ENCODE measurements around the gene FAM168A.

The FAM168A gene

DNA sequence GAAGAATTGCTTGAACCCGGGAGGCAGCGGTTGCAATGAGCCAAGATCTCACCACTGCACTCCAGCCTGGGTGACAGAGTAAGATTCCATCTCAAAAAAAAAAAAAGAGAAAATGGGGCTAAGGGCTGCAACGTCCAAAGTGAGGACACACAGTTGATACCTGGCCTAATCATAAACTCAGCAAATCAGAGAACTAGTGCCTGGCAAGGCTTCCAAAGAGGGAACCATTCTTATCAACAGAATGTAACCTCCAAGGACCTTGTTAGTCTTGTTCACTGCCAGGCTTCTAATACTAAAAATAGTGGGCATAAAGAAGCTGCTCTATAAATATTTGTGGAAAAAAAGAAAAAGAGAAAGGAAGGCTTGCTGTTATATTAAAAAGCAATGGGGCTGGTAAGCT lies 42.3 kb downstream of the FAM168A start:
- no peak for DNase-seq (ENCODE audit: low read depth)

DNA sequence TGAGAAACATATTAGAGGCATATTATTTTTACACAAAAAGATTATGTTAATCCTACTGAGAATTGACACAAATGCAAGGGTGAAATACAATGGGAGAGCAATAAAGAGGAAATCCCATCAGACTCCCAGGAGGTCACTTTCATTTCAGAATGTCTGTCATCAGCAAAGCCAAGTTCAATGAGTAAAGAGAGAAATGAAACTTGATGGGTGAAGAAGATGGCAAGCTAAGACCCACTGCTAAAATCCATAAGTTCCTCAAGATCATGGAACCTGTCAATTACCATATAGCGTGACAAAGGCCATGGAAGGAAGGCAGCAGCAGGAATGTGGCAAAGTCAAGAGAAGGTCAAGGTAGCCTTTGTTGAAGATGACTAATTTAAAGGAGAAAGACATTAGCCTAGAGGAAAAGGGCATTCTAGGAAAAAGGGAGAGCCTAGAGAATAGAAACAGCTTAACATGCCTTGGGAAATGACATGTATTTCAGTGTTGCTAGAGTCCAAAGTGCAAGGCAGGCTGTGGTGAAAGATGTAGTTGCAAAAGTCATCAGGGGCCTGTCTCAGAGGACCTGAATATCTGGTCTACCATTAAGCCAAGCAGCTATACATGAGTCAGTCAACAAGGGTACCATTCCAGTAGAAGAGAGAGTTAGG lies 43.1 kb downstream of the FAM168A start:
- DNase-seq (ENCODE audit: low read depth), result no peak

DNA sequence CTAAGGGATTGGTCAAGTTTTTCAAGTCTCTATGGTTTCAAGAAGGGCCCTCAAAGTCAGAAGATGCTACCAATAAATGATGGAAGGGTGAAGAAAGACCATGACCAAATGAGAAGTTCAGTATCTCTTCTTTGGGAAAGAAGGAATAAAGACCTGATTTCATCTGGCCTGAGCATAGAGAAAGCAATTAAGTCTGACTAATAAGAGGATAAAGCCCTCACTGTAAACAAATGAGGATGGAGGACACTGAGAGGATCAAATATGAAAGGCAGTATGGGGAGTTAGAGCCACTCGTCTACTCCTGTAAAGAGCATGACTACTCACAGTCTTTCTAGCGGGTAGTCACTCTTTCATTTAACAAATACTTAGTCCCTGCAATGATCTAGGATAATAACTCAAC lies 44.6 kb downstream of the FAM168A start:
- no peak for DNase-seq (ENCODE audit: low read depth)

DNA sequence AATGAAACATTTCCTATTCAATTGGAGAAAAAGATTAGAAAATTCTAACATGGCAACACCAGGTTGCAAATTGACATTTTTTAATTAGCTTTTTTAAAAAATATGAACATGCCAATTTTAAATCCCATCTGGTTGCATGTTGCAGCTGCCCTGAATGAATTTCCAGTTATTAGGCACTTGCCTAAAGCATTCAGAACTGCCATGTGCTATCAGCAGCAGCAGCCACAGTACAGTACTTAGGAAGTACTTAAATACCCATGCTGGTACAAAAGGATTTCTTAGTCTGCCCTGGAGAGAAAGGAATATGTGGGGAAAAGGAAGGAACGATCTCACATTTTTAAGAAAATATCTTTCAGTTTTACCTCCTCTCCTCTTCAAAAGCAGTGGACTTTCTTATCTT lies 46.2 kb downstream of the FAM168A start:
- DNase-seq (ENCODE audit: low read depth), result no peak

DNA sequence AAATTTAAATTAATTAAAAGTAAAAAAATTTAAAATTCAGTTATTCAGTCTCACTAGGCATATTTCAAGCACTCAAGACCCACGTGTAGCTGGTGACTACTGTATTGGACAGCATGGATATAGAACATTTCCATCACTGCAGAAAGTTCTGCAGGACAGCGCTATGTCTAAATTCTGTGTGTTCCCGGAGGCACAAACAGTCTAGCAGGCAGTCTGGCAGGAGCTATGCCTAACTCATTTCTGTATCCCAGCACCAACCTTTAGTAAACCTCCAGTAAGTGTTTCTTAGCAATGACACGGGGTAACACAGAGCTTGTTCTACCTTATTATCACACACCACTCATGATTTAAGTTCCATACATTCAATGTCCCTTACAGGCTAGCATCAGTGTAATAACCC lies 48.5 kb downstream of the FAM168A start:
- DNase-seq (ENCODE audit: low read depth), result no peak

DNA sequence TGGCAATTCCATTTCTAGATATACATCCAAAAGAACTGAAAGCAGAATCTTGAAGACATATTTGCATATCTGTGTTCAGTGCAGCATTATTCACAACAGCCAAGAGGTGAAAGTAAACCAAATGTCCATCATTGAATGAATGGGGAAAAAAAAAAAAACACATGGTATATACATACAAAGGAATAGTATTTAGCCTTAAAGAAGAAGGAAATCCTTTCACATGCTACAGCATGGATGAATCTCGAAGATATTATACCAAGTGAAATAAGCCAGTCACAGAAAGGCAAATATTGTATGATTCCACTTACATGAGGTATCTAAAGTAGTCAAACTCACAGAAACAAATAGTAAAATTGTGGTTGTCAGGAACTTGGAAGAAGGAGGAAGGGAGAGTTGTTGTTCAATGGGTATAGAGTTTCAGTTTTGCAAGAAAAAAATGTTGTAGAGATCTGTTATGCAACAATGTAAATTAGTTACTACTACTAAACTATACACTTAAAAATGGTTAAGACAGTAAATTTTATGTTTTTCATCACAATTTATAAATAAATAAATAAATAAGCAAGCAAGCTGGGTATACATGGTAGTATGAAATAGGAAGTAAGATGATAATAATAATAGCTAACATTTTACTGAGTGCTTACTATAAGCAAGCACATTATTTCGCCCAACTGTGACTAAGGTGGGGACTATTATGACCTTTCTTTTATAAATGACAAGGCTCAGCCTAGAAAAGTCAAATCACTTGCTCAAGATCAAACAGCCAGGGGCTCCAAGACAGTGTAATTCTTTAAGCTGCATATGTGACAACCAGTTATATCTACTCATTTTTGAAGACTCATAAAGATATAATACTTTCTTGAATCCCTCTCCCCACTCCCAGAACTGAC lies 50.0 kb downstream of the FAM168A start:
- no peak for DNase-seq (ENCODE audit: low read depth)

DNA sequence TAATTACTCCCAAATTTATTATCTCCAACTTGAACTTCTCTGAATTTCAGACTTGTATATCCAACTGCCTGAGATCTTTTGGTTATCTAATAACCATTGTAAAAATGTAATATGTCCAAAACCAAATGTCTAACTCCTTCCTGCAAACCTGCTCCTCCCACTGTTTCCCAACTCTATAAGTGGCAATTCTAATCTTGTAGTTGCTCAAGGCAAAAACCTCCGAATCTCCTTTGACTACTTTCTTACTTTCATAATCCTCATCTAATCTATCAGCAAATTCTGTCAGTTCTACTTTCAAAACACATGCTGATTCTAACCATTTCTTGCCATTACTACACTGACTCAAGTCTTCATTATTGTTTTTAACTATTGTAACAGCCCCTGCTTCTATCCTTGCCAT lies 55.7 kb downstream of the FAM168A start:
- DNase-seq (ENCODE audit: low read depth), result no peak

DNA sequence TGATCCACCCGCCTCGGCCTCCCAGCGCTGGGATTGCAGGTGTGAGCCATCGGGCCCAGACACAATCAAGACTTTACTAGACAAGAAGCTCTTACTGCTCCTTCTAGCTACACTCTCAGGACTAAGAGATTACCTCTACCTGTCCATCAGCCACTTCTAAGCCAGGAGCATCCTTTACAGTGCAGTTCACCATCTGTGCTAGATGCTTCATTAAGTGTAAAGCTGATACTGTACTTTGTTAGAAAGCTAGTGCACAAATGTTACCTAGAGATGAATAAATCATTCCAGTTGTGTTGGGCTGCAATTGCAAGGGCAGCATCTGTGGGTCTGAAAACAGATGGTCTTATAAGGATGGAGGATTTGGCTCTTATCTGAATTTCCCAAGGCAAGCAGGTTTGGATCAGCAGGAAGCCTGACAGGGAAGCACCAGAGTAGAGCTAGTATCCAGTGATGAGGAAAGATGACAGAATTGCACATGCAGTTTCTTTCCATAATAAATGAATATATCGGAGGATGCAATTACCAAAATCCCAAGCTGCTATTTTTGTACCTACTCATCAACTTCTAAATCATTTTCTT lies 58.3 kb downstream of the FAM168A start:
- DNase-seq (ENCODE audit: low read depth), result no peak

DNA sequence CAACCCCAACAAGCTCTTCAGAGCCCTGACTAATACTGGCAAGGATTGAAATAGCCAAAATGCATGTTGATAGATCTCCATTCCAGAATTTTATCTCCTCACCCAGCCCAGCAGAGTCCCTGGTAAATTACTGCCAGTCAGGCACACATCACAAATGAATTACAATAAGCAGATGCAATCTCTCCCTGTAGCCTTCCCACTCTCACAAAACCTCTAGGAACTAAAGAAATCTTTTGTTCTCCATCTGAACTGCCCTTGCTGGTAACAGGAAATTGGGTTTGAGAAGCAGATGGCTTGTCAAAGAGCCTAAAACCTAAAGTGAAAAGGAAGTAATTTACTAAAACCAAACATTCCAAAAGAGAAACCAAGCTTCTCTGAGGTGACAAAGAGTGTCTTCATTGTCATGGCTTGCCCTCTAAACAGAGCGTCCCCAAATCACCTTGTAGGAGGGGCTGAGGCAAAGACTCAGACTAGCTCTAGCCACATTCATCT lies 59.5 kb downstream of the FAM168A start:
- DNase-seq (ENCODE audit: low read depth), result no peak

DNA sequence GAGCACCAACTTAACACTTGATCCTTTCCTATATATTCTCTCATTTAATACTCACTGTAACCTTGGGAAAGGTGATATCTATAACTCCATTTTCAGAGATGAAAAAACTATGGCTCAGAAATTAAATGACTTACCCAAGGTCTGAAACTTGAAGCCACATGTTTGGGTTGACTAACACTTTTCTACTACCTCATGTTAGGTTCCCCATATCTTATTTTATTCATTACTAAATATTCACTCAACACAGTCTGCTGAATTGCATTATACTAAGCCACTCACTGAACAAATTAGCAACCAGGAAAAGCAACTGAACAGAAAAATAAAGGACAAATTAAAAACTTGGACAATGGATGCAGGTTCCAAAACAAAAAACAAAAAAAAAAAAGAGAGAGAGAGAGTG lies 59.9 kb downstream of the FAM168A start:
- no peak for DNase-seq (ENCODE audit: low read depth)

DNA sequence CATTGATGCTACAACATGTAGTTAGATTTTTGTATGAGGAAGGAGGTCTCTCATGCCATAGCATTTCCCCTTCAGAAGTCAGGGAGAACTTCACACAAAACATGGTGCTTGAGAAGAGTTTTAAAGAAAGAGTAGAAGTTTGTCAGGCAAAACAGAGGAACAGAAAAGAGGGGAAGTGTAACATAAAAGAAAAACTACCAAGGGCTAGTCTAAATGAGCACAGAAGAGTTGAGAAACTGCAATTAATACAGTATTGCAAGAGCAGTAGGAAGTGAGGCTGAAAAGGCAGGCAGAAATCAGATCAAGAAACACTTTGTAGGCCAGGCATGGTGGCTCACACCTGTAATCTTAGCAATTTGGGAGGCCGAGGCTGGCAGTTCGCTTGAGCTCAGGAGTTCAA lies 61.0 kb downstream of the FAM168A start:
- no peak for DNase-seq (ENCODE audit: low read depth)

DNA sequence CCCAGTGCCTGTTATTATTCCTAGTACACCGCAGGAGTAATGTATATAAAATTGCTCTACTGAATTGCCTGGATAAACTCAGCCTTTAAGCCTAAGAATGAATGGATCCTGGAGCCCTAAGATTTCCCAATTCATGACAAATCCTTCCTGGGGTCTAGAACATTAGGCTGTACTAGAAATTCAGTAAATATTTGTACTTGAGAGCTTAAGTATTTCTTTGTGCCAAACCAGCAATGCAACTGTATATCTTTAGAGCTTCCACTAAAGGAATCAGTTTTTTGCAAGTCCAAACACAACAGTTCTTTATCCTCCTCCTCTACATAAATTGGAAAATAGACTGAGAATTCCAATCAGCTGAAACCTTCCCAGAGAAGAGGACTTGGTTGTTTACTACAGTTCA lies 65.6 kb downstream of the FAM168A start:
- DNase-seq (ENCODE audit: low read depth), result no peak

DNA sequence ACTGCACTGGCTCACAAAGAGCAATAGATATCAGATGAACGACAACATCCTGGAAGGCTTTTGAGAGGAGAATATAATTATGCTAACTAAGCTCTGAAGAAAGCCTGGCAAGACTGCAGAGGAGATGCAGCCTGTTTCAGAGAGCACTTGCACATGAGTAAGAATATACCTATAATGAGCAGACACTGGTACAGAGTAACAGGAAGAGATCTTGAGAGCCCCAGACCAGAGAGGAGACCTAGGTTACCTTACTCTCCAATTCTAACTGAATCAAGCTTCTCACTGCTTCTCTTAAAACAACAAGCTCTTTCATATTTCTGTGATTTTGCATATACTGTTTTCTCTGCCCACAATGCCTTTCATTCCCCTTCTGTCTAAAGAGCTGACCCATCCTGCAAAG lies 66.5 kb downstream of the FAM168A start:
- DNase-seq (ENCODE audit: low read depth), result no peak

DNA sequence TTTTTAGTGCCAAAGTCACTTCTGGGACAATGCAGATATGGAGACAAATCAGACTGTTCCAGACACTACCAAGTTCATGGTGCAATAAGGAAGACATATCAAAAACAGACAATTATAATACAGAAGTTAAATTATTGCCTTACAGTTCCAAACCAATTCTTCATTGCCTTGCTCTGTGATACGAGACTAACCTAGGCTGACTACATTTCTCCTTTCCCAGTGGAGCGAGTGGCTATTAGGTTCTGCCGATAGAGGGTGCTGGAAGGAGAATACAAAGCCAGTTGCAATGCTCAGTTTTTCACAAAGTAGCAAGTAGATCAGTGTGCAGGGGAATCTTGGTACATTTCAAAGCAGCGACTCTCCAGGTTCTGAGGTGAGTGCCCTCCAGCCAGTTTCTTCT lies 67.8 kb downstream of the FAM168A start:
- DNase-seq (ENCODE audit: low read depth), result no peak

DNA sequence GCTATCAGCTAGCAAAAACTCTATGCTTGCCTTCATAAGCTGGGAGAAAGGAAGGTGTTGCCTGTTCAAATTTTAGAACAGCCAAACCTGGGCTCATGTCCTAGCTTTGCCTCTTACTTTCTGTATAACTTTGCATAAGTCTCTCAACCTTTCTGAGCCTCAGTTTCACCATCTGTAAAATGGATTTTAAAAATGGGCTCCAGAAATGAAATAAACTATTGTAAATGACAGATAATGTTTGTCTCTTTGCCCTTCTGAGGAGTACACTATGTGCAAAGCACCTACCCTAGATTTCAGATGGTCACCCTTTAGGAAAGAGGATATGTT lies 68.7 kb downstream of the FAM168A start:
- DNase-seq (ENCODE audit: low read depth), result no peak

DNA sequence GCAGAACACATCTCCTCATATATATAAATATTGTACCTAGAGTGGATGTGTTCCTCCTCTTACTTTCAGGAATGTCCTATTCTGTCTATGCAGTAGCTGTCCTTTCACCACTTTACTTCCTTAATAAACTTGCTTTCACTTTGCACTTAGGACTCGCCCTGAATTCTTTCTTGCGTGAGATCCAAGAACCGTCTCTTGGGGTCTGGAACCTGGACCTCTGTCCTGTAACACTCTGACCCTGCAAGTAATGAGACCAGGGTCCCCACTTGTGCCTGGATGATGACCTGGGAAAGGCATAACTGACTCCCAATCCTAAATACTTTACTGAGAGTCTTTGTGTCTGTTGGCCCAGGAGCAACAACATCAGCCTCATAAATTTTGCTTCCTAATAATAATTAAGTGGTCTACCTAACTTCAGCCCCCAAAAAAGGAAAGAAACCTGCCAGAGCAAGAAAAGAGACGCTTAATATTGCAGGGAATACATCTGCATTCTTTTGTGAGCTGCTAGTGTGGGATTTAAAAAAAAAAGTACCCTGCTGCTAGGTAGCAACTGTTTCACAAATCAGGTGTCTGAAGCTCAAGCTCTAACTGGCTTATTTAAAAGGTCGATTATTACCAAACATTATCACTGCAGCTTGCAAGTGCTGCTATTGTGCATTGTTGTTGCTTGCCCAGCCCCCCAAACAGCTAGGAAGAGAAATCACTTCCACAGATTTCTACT lies 69.3 kb downstream of the FAM168A start:
- DNase-seq (ENCODE audit: low read depth), result no peak

DNA sequence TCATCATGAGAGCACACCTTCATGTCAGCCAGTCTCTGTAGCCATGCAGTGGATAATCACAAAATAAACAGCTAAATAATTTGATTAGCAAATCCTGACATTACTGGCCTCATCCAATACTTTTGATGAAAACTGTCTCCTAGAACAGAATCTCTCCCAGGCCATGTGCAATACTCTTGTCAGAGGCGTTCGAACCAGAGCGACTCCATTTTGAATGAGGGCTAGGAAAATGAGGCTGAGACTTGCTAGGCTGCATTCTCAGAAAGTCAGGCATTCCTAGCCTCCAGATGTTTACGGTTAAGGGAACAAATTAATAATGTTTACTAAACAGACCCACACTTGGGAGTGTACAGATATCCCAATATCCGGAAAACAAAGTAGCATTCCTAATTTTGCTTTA lies 69.9 kb downstream of the FAM168A start:
- no peak for DNase-seq (ENCODE audit: low read depth)

DNA sequence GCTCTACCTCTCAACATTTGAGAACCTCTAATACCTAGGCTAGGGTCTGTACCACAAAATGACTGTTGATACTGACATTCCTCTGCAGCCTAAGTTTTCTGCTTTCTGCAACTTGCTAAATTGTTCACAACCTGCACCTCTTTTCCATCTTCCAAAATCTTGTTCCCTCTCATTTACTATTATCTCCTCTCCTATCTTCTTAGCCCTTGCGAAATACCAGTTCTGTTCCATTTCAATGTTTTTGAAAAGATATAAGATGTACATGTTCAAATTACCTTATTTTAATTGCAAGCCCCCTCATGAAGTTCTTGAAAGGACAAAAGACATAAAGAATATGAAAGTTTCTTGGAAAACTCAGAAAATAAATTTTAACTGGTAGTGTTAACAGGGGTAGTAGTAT lies 72.3 kb downstream of the FAM168A start:
- DNase-seq (ENCODE audit: low read depth), result no peak

DNA sequence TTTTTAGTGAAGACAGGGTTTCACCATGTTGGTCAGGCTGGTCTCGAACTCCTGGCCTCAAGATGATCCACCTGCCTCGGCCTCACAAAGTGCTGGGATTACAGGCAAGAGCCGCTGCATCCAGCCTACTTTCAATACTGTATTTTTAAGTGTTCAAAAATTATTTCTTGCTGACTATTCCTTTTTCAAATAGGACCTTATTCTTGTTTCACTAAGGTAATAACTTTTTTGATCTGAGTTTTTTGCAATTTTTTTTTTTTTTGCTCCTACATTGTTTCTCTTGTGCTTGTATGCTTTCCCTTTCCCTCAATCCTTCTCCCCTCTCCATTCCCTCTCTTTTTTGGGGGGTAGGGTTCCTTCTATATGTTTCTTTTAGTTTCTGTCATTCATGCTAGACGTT lies 73.1 kb downstream of the FAM168A start:
- no peak for DNase-seq (ENCODE audit: low read depth)

DNA sequence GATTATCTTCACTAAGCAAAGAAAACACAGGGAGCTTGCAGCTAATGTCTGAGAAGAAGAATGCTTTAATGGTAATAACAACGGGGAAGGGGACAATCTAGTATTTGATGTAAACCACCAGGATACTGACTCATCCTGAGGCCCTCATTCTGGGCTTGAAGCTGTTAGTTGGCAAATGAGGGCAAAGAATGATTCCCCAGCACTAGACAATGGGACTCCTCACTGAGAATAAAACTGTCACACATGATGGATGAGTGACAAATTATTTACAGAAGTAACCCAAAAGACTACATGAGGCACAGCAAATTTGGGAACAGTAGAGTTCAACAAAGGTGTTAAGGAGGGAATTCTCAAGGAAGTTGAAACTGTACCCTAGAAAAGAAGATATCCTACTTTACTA lies 76.3 kb downstream of the FAM168A start:
- no peak for DNase-seq (ENCODE audit: low read depth)

DNA sequence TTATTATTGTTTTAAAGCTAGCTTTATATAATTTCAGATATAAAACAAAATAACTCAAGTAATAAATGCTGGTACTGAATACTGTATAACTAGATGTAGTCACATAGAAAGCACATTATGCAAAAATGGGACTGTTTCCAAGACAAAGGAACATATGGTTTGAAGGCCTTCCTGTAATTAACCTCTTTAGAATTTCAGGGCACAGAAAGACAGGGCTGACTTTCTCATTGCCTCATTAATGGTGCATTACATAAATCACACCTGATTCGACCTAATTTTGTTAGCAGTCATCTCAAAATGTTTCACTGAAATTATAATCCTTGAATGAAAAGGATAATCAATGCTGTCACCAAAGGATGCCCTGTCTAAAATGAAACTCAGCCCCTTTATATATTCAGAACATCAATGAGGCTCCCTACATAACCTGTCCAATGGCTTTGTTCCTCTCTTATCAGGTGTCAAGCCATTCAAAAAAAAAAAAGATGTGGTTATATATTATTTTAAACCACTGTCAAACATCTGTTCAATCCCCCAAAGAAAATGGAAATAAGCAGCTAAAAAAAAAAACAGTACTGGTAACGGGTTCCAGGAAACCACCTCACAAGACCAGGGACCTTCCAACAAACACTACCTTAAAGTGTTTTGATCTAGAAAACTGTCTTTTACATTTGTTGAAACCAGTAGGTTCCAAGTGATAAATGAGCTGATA lies 77.4 kb downstream of the FAM168A start:
- no peak for DNase-seq (ENCODE audit: low read depth)

DNA sequence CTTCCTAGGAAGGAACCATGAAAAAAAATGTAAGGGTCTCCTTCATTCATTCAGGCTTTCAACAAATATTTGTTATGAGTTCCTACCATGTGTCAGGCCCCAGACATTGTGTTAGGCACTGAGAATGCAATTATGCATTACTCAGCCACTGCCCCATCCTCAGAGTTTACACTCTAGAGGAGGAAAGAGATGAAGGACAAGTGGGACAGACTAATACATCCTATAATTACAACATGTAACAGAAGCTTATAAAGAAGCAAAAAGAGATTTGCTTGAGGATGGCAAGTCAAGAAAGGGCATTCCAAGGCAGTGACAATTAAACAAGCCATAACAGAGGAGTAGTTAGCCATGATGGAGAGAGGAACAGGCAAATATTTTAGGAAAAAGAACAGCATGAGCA lies 78.6 kb downstream of the FAM168A start:
- no peak for DNase-seq (ENCODE audit: low read depth)

Measured in HS-5 (cell line).